HEK293 (cell line): Measurements from ENCODE around the gene CADPS2.

Experiments
- HOXC10 ChIP-seq: sonication (generic); formaldehyde crosslinking; IDR thresholded peaks from 2 replicates; pipeline ENCODE4 v1.8.1; 2023; ENCODE audit warnings: mild to moderate bottlenecking, missing genetic modification reagents
- KLF7 ChIP-seq: fragments of 450-650 bp; formaldehyde crosslinking; IDR thresholded peaks from 2 replicates; pipeline ENCODE4 v1.5.1; 2016; ENCODE audit warnings: missing biosample characterization, missing genetic modification characterization, borderline replicate concordance
- OVOL3 ChIP-seq: fragments of 450-650 bp; formaldehyde crosslinking; IDR thresholded peaks from 2 replicates; pipeline ENCODE4 v1.5.1; 2016; ENCODE audit warnings: missing biosample characterization, missing genetic modification characterization
- ZNF121 ChIP-seq: fragments of 450-650 bp; formaldehyde crosslinking; IDR thresholded peaks from 2 replicates; pipeline ENCODE4 v1.5.1; 2016; ENCODE audit warnings: missing biosample characterization, missing genetic modification characterization
- ZNF266 ChIP-seq: fragments of 450-650 bp; formaldehyde crosslinking; IDR thresholded peaks from 2 replicates; pipeline ENCODE4 v1.5.1; 2016; ENCODE audit warnings: missing biosample characterization, missing genetic modification characterization, low read depth
- ZNF433 ChIP-seq: fragments of 450-650 bp; formaldehyde crosslinking; IDR thresholded peaks from 2 replicates; pipeline ENCODE4 v1.5.1; 2016; ENCODE audit warnings: missing biosample characterization, missing genetic modification characterization, low read depth
- ZNF558 ChIP-seq: fragments of 450-650 bp; formaldehyde crosslinking; IDR thresholded peaks from 2 replicates; pipeline ENCODE4 v1.5.1; 2016; ENCODE audit warnings: missing biosample characterization, missing genetic modification characterization
- TF ChIP-seq, protein P1 (sequence below): fragments of 450-650 bp; formaldehyde crosslinking; IDR thresholded peaks from 2 replicates; pipeline ENCODE4 v1.5.1; 2016; ENCODE audit warnings: missing biosample characterization, missing genetic modification characterization
- TF ChIP-seq, protein P2 (sequence below): fragments of 450-650 bp; formaldehyde crosslinking; IDR thresholded peaks from 2 replicates; pipeline ENCODE4 v1.5.1; 2016; ENCODE audit warnings: missing biosample characterization, missing genetic modification characterization

DNA sequence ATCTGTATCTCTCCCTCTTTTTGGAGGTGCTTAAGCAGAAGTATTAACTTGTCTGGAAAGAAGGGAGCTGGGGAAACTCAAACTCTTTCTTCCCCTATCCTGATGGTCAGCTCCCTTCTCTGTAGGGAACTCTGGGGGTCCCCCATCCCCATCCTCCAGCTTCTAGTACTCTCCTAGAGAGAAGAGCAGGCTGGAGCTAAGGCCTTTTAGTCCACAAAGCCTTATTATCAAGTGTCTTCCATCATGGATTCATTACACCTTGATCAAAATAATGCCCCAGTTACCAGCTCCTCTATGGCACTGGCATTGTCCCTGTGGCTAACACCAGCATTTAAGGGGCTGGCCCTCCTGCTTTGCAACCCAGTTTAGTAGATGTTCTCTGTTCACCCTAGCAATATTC, 35.7 kb downstream of the CADPS2 start:
- no peak for TF ChIP-seq KLF7 (tag by site-specific recombination)
- no peak for TF ChIP-seq HOXC10 (CRISPR knock-in tag)
- no peak for TF ChIP-seq OVOL3
- TF ChIP-seq ZNF558 (tag by site-specific recombination), result no peak
- TF ChIP-seq, protein P1, sequence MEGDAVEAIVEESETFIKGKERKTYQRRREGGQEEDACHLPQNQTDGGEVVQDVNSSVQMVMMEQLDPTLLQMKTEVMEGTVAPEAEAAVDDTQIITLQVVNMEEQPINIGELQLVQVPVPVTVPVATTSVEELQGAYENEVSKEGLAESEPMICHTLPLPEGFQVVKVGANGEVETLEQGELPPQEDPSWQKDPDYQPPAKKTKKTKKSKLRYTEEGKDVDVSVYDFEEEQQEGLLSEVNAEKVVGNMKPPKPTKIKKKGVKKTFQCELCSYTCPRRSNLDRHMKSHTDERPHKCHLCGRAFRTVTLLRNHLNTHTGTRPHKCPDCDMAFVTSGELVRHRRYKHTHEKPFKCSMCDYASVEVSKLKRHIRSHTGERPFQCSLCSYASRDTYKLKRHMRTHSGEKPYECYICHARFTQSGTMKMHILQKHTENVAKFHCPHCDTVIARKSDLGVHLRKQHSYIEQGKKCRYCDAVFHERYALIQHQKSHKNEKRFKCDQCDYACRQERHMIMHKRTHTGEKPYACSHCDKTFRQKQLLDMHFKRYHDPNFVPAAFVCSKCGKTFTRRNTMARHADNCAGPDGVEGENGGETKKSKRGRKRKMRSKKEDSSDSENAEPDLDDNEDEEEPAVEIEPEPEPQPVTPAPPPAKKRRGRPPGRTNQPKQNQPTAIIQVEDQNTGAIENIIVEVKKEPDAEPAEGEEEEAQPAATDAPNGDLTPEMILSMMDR, result no peak
- TF ChIP-seq, protein P2, sequence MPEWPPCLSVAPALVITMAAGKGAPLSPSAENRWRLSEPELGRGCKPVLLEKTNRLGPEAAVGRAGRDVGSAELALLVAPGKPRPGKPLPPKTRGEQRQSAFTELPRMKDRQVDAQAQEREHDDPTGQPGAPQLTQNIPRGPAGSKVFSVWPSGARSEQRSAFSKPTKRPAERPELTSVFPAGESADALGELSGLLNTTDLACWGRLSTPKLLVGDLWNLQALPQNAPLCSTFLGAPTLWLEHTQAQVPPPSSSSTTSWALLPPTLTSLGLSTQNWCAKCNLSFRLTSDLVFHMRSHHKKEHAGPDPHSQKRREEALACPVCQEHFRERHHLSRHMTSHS, result no peak
- no peak for TF ChIP-seq ZNF121 (tag by site-specific recombination)
- no peak for TF ChIP-seq ZNF433 (tag by site-specific recombination)
- TF ChIP-seq ZNF266 (tag by site-specific recombination), result no peak
